Posterior cingulate gyrus (tissue), 11 donors: ENCODE data around the gene SNX9.
A peak's percentile ranks its signal among the peaks of the same experiment; 100 is the strongest.
"Not testable (repeated sequence)": the region's sequence is repeated elsewhere in the genome, so short reads cannot be mapped to it uniquely, and the experiment has no call there.

Source experiments
- DNase-seq, 10 donors: peaks; one replicate each; pipeline versions ENCODE4 v3.0.0 to v3.0.0-alpha.2; 2020 to 2021; ENCODE audit warnings: mixed read lengths in 3 of 10
- intact Hi-C: fragments of 100-400 bp; cut with DNase I; formaldehyde crosslinking; loops from one replicate; pipeline ENCODE4 v1.15.1; 2023

SNX9 gene

DNA sequence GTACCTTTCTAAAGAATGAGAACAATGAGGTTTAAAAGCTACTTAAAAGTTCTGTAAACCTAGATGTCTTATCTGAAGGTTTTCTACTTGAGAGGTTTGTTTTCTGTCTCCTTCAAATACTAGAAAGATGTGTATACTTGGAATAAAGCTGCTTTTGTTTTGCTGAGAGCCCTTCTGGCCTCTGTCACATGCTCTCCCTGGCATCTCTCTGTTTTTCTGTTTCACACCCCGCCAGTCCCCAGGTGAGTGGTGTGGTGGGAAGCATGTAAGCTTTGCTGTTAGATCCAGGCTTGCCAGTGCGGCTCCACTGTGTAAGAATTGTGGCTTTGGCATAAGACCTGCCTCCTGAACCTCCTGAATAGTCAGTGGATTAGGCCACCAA lies 56.8 kb downstream of the SNX9 start:
- peak in 3 of 10 donors; percentile 41 to 85 (median 55) for DNase-seq
- intact Hi-C loops, result no loop called here

GRCh38 chr6:157880534-157880933 lies 57.5 kb downstream of the SNX9 start:
- no peak for DNase-seq
- intact Hi-C loops, result no loop called here

- intact Hi-C loops, result no loop called here
- no peak for DNase-seq
Observed at GRCh38 chr6:157881342-157881741, 58.3 kb downstream of the SNX9 start.

DNA sequence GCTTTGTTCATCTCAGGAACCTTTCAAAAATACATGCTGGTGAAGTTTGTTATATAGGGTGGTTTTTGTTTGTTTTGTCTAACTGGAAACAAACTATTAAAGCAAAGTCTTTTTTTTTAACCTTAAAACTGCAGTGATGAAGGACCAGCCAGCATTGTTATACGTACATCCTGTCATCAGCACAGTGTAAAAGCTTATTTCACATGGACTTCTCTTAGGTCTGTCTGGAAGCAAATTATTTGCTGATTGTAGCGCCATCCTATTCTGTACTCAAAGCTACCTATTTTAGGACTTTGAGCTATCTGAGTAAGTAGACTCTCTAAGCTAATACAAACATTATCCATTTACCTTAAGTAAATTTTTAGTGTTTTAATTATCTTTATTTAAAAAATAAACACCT lies 61.7 kb downstream of the SNX9 start:
- no peak for DNase-seq
- intact Hi-C loops, result no loop called here

DNA sequence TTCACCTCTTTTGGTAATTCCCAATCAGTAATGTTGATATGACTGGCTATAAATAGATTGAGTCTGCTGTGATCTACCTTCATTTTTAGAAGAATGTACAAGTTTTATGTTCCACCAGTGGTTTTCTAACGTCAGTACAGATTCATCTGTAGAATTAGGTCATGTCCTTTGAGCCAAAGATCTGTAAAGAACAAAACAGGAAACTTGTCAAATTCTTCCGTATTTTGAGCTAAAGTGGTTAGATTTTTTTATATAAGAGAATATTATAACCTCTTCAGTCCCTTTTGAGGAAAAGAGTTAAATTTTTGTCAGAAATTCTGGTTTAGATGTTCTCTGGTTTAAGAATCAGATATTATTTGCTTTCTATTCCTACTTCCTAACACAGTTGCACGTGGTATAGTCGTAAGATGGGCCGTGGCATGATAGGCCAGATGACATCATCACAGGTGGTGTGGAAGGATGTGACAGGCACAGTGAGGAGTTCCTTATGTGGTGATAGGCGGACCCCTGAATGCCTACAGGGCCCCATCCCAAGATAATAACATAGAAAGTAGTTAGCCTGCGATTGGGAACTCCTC lies 62.3 kb downstream of the SNX9 start:
- intact Hi-C loops, result no loop called here
- DNase-seq, result no peak

- no peak for DNase-seq
- intact Hi-C loops, result no loop called here
Observed at GRCh38 chr6:157885876-157886275, 62.8 kb downstream of the SNX9 start.

DNA sequence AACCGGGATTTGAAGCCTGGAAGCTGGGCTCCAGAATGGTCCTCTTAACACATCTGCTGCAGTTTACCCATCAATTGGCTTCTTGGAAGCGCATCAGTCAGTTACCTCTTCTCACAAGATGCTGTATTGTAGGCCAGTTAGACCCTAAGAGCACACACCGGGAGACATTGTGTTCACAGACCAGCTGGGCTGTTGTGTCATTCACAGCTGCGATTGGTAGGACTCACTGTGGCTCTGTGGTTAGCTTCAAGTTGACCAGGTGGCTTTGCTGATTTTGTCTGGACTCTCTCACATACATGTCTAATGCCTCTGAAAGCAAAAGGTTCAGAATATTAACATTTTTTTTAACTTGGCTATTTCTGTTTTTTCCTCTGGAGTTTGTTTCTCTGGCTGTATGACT lies 64.8 kb downstream of the SNX9 start:
- intact Hi-C loops, result no loop called here

GRCh38 chr6:157891544-157892362 lies 68.7 kb downstream of the SNX9 start:
- intact Hi-C loops, result no loop called here
- DNase-seq, result no peak

More for the DNA sequence above, 64.8 kb downstream of the SNX9 start:
- no peak for DNase-seq

GRCh38 chr6:157892363-157892877 lies 69.4 kb downstream of the SNX9 start:
- intact Hi-C loops, result no loop called here
- DNase-seq, result no peak

GRCh38 chr6:157893238-157893637 lies 70.2 kb downstream of the SNX9 start:
- DNase-seq, result no peak
- intact Hi-C loops, result no loop called here

DNA sequence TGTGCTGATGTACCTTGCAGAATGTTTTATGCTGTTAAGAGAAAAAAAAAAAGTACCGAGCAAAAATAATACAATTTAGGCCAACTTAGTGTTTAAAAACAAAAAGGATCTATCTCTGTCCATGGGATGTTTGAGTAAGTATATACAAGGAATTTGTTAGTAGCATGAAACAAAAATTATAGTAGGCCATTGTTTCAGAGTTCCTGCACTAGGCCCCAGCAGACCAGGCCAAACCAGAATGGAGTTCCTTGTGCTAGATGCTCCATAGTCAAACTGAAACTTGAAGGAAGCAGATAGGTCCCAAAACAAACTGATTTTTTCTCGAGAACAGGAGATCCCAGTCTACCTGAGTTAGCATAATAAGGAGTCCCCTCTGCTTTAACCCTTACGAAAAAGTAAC lies 72.5 kb downstream of the SNX9 start:
- intact Hi-C loops, result loop anchor here (5.0 kb wide), 1 partner anchor 73 kb away; the partner anchor contains the start of gene SNX9
- no peak for DNase-seq

DNA sequence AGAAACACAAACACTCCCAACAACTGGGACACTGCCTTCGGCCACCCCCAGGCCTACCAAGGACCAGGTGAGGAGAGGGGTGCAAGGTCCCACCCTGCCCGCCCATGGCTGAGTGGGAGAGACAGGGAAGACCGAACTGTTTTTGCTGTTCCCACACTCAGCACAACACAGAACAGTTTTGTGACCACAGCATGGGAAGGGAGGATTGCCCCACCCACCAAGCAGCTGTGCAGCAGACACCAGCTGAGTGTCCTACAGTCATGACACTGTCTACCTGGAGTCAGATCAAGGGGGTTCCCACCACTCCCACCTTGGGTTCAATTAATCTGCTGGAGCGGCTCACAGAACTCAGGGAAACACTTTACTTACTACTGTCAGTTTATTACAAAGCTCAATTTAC lies 73.9 kb downstream of the SNX9 start:
- intact Hi-C loops, result loop anchor here (5.0 kb wide), 1 partner anchor 75 kb away; the partner anchor contains the start of gene SNX9
- DNase-seq, result no peak

- intact Hi-C loops, result loop anchor here (5.0 kb wide), 1 partner anchor 76 kb away; the partner anchor contains the start of gene SNX9
Observed at GRCh38 chr6:157898169-157898568, 75.1 kb downstream of the SNX9 start.

GRCh38 chr6:157898640-157899039 lies 75.6 kb downstream of the SNX9 start:
- no peak for DNase-seq
- intact Hi-C loops, result loop anchor here (5.0 kb wide), 1 partner anchor 76 kb away; the partner anchor contains the start of gene SNX9

More at GRCh38 chr6:157898169-157898568, 75.1 kb downstream of the SNX9 start:
- peak in 8 of 10 donors; percentile 46 to 96 (median 62) for DNase-seq

- peak in 4 of 10 donors; percentile 30 to 82 (median 42) for DNase-seq
- intact Hi-C loops, result loop anchor here (5.0 kb wide), 1 partner anchor 42 kb away; no protein-coding TSS in a partner anchor
Observed at GRCh38 chr6:157900262-157900661, 77.2 kb downstream of the SNX9 start.

DNA sequence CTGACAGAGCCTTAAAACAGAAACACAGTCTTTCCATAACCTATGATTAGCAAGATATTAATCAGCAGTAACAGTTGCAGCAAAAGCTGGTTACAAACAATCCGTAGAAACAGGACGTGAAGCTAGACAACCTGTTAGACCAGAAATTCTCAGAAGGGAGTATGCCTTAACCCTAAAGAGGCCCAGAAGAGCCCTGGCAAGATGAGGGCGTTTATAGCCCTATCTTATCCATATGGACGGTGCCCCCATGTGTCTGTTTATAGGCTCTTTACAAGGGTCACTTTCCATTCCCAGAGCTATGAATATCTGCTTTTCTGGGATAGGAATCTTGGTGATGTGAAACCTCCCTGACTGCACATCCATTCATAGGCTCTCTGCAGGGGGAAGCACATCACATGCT lies 77.7 kb downstream of the SNX9 start:
- intact Hi-C loops, result loop anchor here (5.0 kb wide), 1 partner anchor 42 kb away; no protein-coding TSS in a partner anchor
- not testable (repeated sequence) for DNase-seq

DNA sequence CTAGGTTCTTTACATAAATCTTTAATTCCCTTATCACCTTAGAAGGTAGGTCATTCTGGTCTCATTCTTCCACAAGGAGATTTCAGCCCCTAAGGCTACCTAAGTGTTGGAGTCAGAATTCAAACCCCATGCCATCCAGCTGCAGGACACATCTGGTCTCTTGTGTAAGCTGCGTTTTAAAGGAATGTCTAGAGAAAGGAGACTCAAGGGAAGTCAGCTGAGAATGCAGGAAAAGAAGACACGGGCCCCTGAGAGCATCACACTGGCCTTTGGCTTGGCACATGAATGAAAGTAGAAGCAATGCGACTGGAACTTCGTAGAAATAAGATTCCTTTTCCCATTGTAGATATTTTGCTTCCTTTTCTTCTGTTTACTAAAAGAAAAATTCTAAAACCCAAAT lies 82.0 kb downstream of the SNX9 start:
- no peak for DNase-seq
- intact Hi-C loops, result loop anchor here (5.0 kb wide), 1 partner anchor 37 kb away; no protein-coding TSS in a partner anchor

GRCh38 chr6:157905590-157906342 lies 82.7 kb downstream of the SNX9 start:
- no peak for DNase-seq
- intact Hi-C loops, result no loop called here

DNA sequence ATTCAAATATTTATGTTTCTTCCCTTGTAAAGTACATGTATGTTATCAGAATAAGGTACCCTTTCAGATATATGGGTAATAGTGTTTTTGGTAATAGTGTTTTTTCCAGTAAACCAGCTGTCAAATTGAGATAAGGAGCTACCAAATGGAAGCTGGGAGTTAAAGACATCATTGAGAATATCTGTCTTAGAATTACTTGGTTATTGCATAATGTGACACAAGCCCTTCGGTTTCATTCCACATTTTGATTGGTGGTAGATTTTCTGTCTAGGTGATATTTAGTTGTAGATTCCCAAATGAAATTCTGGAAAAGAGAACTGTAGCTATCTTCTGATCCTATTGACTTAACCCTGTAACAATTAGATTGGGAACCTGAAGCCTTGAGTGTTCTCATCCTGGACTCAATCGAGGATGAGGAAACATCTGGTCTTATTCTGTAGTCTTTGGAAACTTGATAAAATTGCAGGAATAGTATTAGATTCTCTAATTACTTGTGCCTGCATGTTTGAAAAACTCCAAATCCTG lies 83.6 kb downstream of the SNX9 start:
- DNase-seq, result no peak
- intact Hi-C loops, result no loop called here

DNA sequence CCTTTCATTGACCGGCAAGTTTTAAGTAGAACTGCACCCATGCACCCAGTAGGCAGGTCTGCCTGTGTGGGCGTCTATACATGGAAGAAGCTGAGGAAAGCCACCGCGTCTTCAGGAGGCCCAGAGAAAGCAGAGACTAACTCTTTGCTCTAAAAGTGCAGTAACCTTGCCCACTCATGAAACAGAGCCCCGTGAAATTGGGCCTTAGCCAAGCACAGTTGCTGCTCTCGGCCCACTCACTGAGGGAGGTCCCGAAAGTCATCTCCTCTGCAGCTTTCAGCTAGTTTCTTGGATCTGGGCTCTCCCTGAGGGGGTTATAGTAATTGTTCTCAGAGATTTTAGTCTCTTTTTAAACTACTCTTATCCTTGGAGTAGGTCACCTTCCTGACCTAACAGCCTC lies 84.6 kb downstream of the SNX9 start:
- intact Hi-C loops, result no loop called here

More for the DNA sequence above, 84.6 kb downstream of the SNX9 start:
- DNase-seq, result no peak
